SK-N-SH (cell line): ENCODE results near the gene MKS1. TPM values are rescaled to one million over a fixed set of nuclear protein-coding genes. Genes with fewer than 3 reads are reported as not detected.

Source experiments
- CTCF ChIA-PET: fragments of 300-600, 350-600 bp; formaldehyde crosslinking; extraction: SDS; loops from one replicate; lab custom pipeline; 2021; lab: Yijun Ruan, JAX
- POLR2A ChIA-PET: fragments of 350-600 bp; sonication (Branson Sonifier 250); formaldehyde crosslinking; extraction: SDS; loops from one replicate; lab custom pipeline; 2020; ENCODE audit warnings: antibody characterized with exemption, inconsistent platforms; lab: Yijun Ruan, JAX
- DNase-seq: peaks from one replicate; pipeline ENCODE4 v3.0.0; 2012
- H2AFZ ChIP-seq: fragments of 200-600 bp; sonication (generic); 2 replicates; pipeline ENCODE4 v1.8.1; 2016; ENCODE audit warnings: antibody characterized with exemption, mild to moderate bottlenecking, low read depth
- H3F3A ChIP-seq: fragments of 200-600 bp; sonication (generic); replicated peaks from 2 replicates; pipeline ENCODE3; 2016; ENCODE audit warnings: antibody characterized with exemption, mild to moderate bottlenecking; ENCODE audit not compliant: insufficient read depth
- H3K27ac ChIP-seq, 2 experiments: fragments of 200-500 bp in 1 of 2; fragments of 200-600 bp in 1 of 2; sonication (Bioruptor generic) in 1 of 2; sonication (generic), shearing (Covaris generic) in 1 of 2; 2 replicates each; pipeline versions ENCODE4 v1.5.1 to v1.6.1; 2014 to 2016; ENCODE audit warnings: low read depth in 2 of 2, inconsistent platforms in 1 of 2, low read length in 1 of 2, mild to moderate bottlenecking in 1 of 2, mixed read lengths in 1 of 2
- H3K27me3 ChIP-seq: fragments of 200-600 bp; sonication (generic), shearing (Covaris generic); 2 replicates; pipeline ENCODE4 v1.6.1; 2016; ENCODE audit warnings: mixed run types; ENCODE audit not compliant: insufficient read depth
- H3K36me3 ChIP-seq, 2 experiments: fragments of 200-500 bp in 1 of 2; fragments of 200-600 bp in 1 of 2; sonication (Bioruptor generic) in 1 of 2; sonication (generic) in 1 of 2; replicated peaks in 1 of 2; 2 replicates each; pipeline versions ENCODE3 to v1.5.1; 2014 to 2016; ENCODE audit warnings: low read length in 1 of 2, mild to moderate bottlenecking in 1 of 2; ENCODE audit not compliant: insufficient read depth in 2 of 2, control insufficient read depth in 1 of 2
- H3K4me1 ChIP-seq, 2 experiments: fragments of 200-500 bp in 1 of 2; fragments of 200-600 bp in 1 of 2; sonication (Bioruptor generic) in 1 of 2; sonication (generic), shearing (Covaris generic) in 1 of 2; 2 replicates each; pipeline versions ENCODE4 v1.5.1 to v1.6.1; 2014 to 2016; ENCODE audit warnings: low read depth in 1 of 2, low read length in 1 of 2, mixed run types in 1 of 2; ENCODE audit not compliant: insufficient read depth in 2 of 2, control insufficient read depth in 1 of 2
- H3K4me2 ChIP-seq: fragments of 200-600 bp; sonication (generic), shearing (Covaris generic); 2 replicates; pipeline ENCODE4 v1.6.1; 2017; ENCODE audit warnings: mixed run types
- H3K4me3 ChIP-seq, 2 experiments: fragments of 200-500 bp in 1 of 2; fragments of 200-600 bp in 1 of 2; sonication (Bioruptor generic) in 1 of 2; sonication (generic), shearing (Covaris generic) in 1 of 2; 2 replicates each; pipeline versions ENCODE4 v1.5.1 to v1.8.1; 2014 to 2016; ENCODE audit warnings: low read depth in 2 of 2, inconsistent platforms in 1 of 2, low read length in 1 of 2, mild to moderate bottlenecking in 1 of 2, mixed read lengths in 1 of 2, moderate library complexity in 1 of 2
- H3K79me2 ChIP-seq: fragments of 200-600 bp; sonication (generic); 2 replicates; pipeline ENCODE4 v1.8.1; 2017; ENCODE audit warnings: mild to moderate bottlenecking; ENCODE audit not compliant: insufficient read depth
- H3K9ac ChIP-seq: fragments of 200-600 bp; sonication (generic); 2 replicates; pipeline ENCODE4 v1.6.1; 2017; ENCODE audit warnings: mixed run types
- H3K9me2 ChIP-seq: fragments of 200-600 bp; sonication (generic); 2 replicates; pipeline ENCODE4 v1.6.1; 2017; ENCODE audit warnings: mixed run types
- H3K9me3 ChIP-seq: fragments of 200-600 bp; sonication (generic); 2 replicates; pipeline ENCODE4 v1.6.1; 2017; ENCODE audit warnings: mixed run types, mild to moderate bottlenecking, moderate library complexity
- H4K20me1 ChIP-seq: fragments of 200-600 bp; sonication (generic); 2 replicates; pipeline ENCODE4 v1.6.1; 2017; ENCODE audit warnings: mild to moderate bottlenecking, mixed run types; ENCODE audit not compliant: insufficient read depth
- FOXM1 ChIP-seq: IDR thresholded peaks from 2 replicates; pipeline ENCODE4 v1.4.0; 2012; ENCODE audit warnings: low read depth, mild to moderate bottlenecking
- GABPA ChIP-seq: IDR thresholded peaks from 2 replicates; pipeline ENCODE4 v1.4.0; 2012; ENCODE audit warnings: low read depth, mild to moderate bottlenecking
- NFIC ChIP-seq: IDR thresholded peaks from 2 replicates; pipeline ENCODE4 v1.4.0; 2012; ENCODE audit warnings: borderline replicate concordance
- RAD21 ChIP-seq: IDR thresholded peaks from 2 replicates; pipeline ENCODE4 v1.6.1; 2012; ENCODE audit warnings: mild to moderate bottlenecking, low read length
- RCOR1 ChIP-seq: fragments of 150-350 bp; IDR thresholded peaks from 2 replicates; pipeline ENCODE4 v1.6.1; 2017; ENCODE audit warnings: antibody characterized with exemption, low read length
- SMC3 ChIP-seq: IDR thresholded peaks from 2 replicates; pipeline ENCODE4 v1.6.1; 2012; ENCODE audit warnings: low read depth, low read length, improper control_type of control experiment
- TAF1 ChIP-seq: IDR thresholded peaks from 2 replicates; pipeline ENCODE4 v1.6.1; 2012; ENCODE audit warnings: low read depth, mild to moderate bottlenecking, low read length, moderate library complexity, borderline replicate concordance
- YY1 ChIP-seq: IDR thresholded peaks from 2 replicates; pipeline ENCODE4 v1.4.0; 2012; ENCODE audit warnings: low read depth, mild to moderate bottlenecking
- WGBS: methylation state at CpG from one replicate; pipeline ENCODE4 v1.1.6; 2017; ENCODE audit warnings: low lambda C conversion rate; 5-methylcytosine and 5-hydroxymethylcytosine counted together
- polyA plus RNA-seq, 3 experiments: library from polyadenylated mRNA; depleted of rRNA; stranded (reverse); fragments of >200 nt; gene quantifications; 2 replicates each; pipeline ENCODE4 v1.2.3, GENCODE V29; 2012
- TF ChIP-seq, protein P1 (sequence below): IDR thresholded peaks from 2 replicates; pipeline ENCODE4; 2012
- TF ChIP-seq, protein P2 (sequence below): IDR thresholded peaks from 2 replicates; pipeline ENCODE4 v1.4.0; 2012; ENCODE audit warnings: low read depth, borderline replicate concordance
- TF ChIP-seq, protein P3 (sequence below): fragments of 200-600 bp; sonication (generic); IDR thresholded peaks from 2 replicates; pipeline ENCODE4 v1.6.1; 2017; ENCODE audit warnings: antibody characterized with exemption, mild to moderate bottlenecking, moderate library complexity

MKS1 gene
- polyA plus RNA-seq, 1 of the 3 experiments (the other 2 are of a cell fraction): 28.5 TPM

DNA sequence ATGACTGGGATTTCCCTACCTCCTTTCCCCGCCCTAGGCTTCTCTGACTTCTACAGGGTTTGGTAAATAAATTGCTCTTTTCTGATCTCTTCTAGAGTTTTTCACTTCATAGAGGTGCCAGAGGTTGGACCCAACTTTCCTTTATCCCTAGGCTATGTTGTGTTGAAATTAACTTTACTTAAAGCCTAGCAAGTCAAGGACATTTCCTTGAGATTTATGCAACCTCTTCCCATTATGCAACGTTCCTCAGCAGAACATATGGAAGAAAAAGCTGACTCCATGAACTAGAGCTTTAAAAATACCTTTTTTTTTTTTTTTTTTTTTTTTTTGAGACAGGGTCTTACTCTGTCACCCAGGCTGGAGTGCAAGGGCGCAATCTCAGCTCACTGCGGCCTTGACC, 46.2 kb upstream of the MKS1 start:
- H3F3A ChIP-seq: no peaks in the 10 kb centered on the region
- H3K27me3 ChIP-seq: peaks cover 47% of the 10 kb centered on the region
- CTCF ChIA-PET: interaction anchor here (1.0 to 3.1 kb wide), 2 partner anchors 16 to 153 kb away, joined by 3 to 19 read pairs; no protein-coding TSS in a partner anchor
- H4K20me1 ChIP-seq: no peaks in the 10 kb centered on the region
- TF ChIP-seq, protein P1, sequence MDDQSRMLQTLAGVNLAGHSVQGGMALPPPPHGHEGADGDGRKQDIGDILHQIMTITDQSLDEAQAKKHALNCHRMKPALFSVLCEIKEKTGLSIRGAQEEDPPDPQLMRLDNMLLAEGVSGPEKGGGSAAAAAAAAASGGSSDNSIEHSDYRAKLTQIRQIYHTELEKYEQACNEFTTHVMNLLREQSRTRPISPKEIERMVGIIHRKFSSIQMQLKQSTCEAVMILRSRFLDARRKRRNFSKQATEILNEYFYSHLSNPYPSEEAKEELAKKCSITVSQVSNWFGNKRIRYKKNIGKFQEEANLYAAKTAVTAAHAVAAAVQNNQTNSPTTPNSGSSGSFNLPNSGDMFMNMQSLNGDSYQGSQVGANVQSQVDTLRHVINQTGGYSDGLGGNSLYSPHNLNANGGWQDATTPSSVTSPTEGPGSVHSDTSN: no peak
- TF ChIP-seq RAD21: no peak
- TF ChIP-seq, protein P2, sequence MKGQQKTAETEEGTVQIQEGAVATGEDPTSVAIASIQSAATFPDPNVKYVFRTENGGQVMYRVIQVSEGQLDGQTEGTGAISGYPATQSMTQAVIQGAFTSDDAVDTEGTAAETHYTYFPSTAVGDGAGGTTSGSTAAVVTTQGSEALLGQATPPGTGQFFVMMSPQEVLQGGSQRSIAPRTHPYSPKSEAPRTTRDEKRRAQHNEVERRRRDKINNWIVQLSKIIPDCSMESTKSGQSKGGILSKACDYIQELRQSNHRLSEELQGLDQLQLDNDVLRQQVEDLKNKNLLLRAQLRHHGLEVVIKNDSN: no peak
- no peak for TF ChIP-seq RCOR1
- no peak for TF ChIP-seq YY1
- TF ChIP-seq TAF1: no peak
- TF ChIP-seq, protein P3, sequence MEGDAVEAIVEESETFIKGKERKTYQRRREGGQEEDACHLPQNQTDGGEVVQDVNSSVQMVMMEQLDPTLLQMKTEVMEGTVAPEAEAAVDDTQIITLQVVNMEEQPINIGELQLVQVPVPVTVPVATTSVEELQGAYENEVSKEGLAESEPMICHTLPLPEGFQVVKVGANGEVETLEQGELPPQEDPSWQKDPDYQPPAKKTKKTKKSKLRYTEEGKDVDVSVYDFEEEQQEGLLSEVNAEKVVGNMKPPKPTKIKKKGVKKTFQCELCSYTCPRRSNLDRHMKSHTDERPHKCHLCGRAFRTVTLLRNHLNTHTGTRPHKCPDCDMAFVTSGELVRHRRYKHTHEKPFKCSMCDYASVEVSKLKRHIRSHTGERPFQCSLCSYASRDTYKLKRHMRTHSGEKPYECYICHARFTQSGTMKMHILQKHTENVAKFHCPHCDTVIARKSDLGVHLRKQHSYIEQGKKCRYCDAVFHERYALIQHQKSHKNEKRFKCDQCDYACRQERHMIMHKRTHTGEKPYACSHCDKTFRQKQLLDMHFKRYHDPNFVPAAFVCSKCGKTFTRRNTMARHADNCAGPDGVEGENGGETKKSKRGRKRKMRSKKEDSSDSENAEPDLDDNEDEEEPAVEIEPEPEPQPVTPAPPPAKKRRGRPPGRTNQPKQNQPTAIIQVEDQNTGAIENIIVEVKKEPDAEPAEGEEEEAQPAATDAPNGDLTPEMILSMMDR: no peak
- TF ChIP-seq GABPA: no peak
- no peak for TF ChIP-seq FOXM1
- no peak for TF ChIP-seq SMC3
- 43% methylated on average over 4 of the region's 4 CpGs for WGBS
- H3K9me3 ChIP-seq: no peaks in the 10 kb centered on the region
- H3K9ac ChIP-seq: no peak overlapping the region
- H3K9me2 ChIP-seq: no peaks in the 10 kb centered on the region; the same call in 1 of the 2 replicates
- H3K79me2 ChIP-seq: no peaks in the 10 kb centered on the region
- H3K4me2 ChIP-seq: no peak overlapping the region
- H3K4me1 ChIP-seq: no peaks in the 10 kb centered on the region
- H3K4me3 ChIP-seq: no peak overlapping the region
- no peak overlapping the region for H2AFZ ChIP-seq
- POLR2A ChIA-PET: no interaction called here
- no peak for DNase-seq
- no peaks in the 10 kb centered on the region for H3K36me3 ChIP-seq
- H3K27ac ChIP-seq: no peak overlapping the region

DNA sequence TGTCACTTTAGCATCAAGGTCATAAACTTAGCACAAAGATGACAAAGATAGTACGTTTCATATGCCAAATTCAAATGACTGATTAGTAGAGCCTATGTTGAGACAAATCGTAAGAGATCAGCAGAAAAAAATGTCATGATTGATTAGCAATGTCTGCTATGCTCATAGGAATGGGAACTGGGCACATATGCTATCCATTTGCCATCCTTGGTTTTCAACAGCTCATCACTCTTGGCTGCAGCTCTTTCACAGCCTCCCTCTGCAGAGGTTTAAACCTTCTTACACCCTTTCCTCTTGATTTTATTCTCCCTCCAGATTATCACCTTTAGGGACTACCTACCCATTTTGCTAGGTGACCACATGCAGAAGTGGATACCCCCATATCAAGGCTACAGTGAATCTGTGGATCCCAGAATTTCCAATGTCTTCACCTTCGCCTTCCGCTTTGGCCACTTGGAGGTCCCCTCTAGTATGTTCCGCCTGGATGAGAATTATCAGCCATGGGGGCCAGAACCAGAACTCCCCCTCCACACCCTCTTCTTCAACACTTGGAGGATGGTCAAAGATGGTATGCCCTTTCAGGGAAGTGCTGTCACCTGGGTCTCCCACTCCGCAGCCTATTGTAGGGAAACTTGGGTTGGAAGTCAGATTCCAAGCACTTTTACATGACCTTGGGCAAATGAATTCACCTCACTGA, 45.5 kb upstream of the MKS1 start:
- ChIA-PET CTCF (interaction anchor here (1.0 to 3.1 kb wide), 2 partner anchors 15 to 153 kb away, joined by 3 to 19 read pairs; no protein-coding TSS in a partner anchor), POLR2A (no interaction called here)
- H3K27ac ChIP-seq: no peak overlapping the region
- no peaks in the 10 kb centered on the region for H3K9me3 ChIP-seq
- H3K27me3 ChIP-seq: peaks cover 52% of the 10 kb centered on the region
- H3K4me1 ChIP-seq: no peaks in the 10 kb centered on the region
- no peak for TF ChIP-seq NFIC
- TF ChIP-seq, all 33 proteins: peak for 0
- DNase-seq: no peak
- H3K79me2 ChIP-seq: no peaks in the 10 kb centered on the region
- no peak overlapping the region for H2AFZ ChIP-seq
- WGBS: 57% methylated on average over 6 of the region's 6 CpGs
- no peaks in the 10 kb centered on the region for H3F3A ChIP-seq
- no peaks in the 10 kb centered on the region; the same call in 1 of the 2 replicates for H3K9me2 ChIP-seq
- H3K4me3 ChIP-seq: no peak overlapping the region
- H3K9ac ChIP-seq: no peak overlapping the region
- H3K36me3 ChIP-seq: no peaks in the 10 kb centered on the region
- no peaks in the 10 kb centered on the region for H4K20me1 ChIP-seq
- H3K4me2 ChIP-seq: no peak overlapping the region
